Germinal center (tissue), 1 donor: ENCODE results near the gene KLRC3.
"Not testable (repeated sequence)": the region's sequence is repeated elsewhere in the genome, so short reads cannot be mapped to it uniquely, and the experiment has no call there.

Experiments used
- DNase-seq: peaks from one replicate; pipeline ENCODE4 v3.0.0; 2012; ENCODE audit warnings: mixed read lengths, low spot score

Gene KLRC3

DNA sequence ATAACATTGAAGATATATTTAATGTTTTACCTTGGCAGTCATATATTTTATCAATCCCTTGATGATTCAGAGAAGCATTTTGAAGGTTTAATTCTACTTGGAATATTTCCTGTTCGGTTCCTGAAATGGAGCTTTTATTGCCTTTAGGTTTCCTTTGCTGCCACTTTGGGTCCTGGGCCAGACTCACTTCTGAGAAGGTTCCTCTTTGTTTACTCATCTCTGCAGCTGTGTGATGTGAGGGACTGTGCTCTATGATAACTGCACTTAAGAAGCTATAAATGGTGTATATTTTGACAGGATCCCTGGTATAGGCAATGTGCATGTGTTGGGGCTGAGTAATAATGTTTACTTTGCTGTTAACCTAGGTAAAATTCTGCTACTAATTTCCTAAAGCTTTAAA lies at the start of gene KLRC3:
Gene KLRC3, minus strand, starts transcription at position 262 of the 400 bp plus-strand sequence. Its CDS starts 45 bp downstream, at position 217.
- not testable (repeated sequence) for DNase-seq

DNA sequence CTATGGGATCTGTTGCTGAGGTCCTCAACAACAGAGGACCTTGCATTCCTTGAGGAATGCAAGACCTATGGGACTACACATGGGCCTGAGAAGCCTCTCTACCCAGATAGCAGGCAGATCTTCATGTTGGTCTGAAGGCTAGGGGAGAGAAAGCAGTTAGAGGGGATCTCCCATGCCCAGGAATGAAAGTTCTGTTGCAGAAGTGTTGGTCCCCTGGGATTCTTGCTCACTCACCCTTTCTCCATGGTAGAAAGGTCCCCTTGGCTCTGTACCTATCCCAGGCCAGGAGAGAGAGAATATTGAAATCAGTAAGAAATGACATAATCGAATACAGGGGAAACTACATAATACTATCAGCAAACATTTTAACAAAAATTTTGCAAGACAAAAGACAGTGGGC lies 49.3 kb upstream of the KLRC3 start:
- no peak for DNase-seq

GRCh38 chr12:10466311-10466710 lies 45.9 kb upstream of the KLRC3 start:
- no peak for DNase-seq

GRCh38 chr12:10457760-10458159 lies 37.4 kb upstream of the KLRC3 start:
- no peak for DNase-seq

GRCh38 chr12:10456856-10457255 lies 36.5 kb upstream of the KLRC3 start:
- DNase-seq, result no peak

DNA sequence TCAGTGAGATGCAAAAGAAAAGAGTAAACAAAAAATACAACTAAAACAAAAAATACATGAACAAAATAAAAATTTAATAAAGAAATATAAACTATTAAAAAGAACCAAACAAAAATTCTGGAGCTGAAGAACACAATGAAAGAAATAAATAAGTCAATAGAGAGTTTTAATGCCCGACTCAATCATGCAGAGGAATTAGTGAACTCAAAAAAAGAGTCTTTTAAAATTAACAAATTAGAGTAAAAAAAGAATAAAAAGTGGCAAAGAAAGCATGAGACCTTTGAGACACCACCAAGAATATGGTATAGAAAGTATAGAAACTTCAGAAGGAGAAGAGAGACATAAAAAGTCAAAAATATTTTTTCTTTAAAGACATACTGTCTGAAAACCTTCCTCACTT lies 35.4 kb upstream of the KLRC3 start:
- no peak for DNase-seq

- no peak for DNase-seq
Measured at GRCh38 chr12:10454531-10454930, 34.1 kb upstream of the KLRC3 start.

GRCh38 chr12:10453156-10453555 lies 32.8 kb upstream of the KLRC3 start, which contains the start of gene KLRC1:
Gene KLRC1 (minus strand): TSS chr12:10453377. CDS start chr12:10451156, 2,221 bp downstream.
- no peak for DNase-seq

DNA sequence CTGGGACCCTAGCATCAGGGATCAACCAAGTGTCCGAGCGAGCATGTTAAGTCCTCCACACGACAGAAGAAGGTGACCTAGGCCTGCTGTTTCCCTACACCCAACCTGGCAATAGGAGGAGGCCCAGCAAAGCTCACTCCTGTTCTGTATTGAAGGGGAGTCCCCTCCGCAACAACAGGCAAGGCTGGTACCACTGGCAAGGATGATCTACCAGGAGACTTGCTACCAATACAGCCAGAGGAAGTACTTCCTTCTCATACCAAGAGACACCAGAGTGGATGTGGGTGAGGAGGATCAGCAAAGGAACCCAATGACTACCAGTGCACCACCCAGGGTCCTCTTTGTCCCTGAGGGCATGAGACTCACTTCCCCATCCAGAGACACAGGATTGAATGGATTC lies 27.8 kb upstream of the KLRC3 start:
- DNase-seq, result no peak

DNA sequence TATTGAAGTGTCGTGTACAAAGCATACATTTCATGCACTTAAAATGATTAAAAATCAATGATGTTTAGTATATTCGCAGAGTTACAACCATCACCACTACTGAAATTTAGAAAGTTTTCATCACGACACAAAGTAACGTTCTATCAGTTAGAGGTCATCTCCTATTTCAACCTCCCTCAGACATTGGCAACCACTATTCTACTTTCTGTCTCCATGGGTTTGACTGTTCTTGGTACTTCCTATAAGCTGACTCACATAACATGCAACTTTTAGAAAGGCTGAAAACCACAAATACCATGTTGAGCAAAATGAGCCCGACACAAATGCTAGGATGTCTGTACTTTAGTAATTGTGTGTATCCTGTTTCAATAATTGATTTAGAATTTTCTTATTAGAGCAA lies 25.7 kb upstream of the KLRC3 start:
- DNase-seq, result not testable (repeated sequence)

DNA sequence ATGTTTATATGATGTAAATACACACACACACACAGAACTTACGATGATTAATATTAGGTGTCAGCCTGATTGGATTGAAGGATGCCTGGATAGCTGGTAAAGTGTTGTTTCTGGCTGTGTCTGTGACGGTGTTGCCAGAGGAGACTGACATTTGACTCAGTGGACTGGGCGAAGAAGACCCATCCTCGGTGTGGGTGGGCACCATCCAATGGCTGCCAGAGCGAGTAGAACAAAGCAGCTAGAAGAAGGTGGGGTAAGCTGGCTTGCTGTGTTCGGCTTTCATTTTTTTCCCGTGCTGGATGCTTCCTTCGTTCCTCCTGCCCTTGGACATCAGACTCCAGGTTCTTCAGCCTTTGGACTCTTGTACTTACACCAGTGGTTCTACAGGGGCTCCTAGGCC lies 20.7 kb upstream of the KLRC3 start:
- not testable (repeated sequence) for DNase-seq

GRCh38 chr12:10439608-10440274 lies 19.3 kb upstream of the KLRC3 start:
- not testable (repeated sequence) for DNase-seq

DNA sequence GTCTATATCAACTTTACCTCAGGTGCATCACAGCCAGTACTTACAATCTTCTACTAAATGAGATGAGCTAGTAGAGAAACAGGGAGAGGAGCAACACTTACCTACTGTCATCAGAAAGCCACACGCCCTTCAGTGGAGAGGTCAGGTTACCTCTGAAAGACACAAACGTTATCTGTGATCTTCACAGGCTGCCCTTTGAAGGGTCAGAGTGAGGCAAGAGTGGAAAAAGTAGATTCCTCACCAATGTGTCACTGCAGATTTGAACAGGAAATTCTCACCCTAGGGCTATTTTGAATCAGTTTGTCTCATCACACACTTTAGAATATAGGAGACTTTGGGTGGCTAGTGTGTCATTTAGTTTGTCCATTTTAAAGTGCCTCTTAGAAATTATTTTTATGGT lies 17.2 kb upstream of the KLRC3 start:
- DNase-seq, result not testable (repeated sequence)

- not testable (repeated sequence) for DNase-seq
Measured at GRCh38 chr12:10435816-10436215, 15.4 kb upstream of the KLRC3 start, which contains the start of gene KLRC2. Gene KLRC2 (minus strand): TSS chr12:10436010. CDS start chr12:10435986, 24 bp downstream.

- DNase-seq, result not testable (repeated sequence)
Measured at GRCh38 chr12:10430623-10431022, 10.2 kb upstream of the KLRC3 start.

- not testable (repeated sequence) for DNase-seq
Measured at GRCh38 chr12:10425938-10426337, 5.5 kb upstream of the KLRC3 start.

GRCh38 chr12:10424260-10424899 lies 4.0 kb upstream of the KLRC3 start:
- DNase-seq, result not testable (repeated sequence)

GRCh38 chr12:10422159-10422558 lies 1.8 kb upstream of the KLRC3 start:
- DNase-seq, result not testable (repeated sequence)

GRCh38 chr12:10409392-10409791 lies 11.0 kb downstream of the KLRC3 start, which contains the start of gene KLRC4:
Gene KLRC4 (minus strand): TSS chr12:10409757. CDS start chr12:10409575, 182 bp downstream.
- DNase-seq, result no peak

GRCh38 chr12:10408842-10409241 lies 11.6 kb downstream of the KLRC3 start:
- DNase-seq, result no peak

DNA sequence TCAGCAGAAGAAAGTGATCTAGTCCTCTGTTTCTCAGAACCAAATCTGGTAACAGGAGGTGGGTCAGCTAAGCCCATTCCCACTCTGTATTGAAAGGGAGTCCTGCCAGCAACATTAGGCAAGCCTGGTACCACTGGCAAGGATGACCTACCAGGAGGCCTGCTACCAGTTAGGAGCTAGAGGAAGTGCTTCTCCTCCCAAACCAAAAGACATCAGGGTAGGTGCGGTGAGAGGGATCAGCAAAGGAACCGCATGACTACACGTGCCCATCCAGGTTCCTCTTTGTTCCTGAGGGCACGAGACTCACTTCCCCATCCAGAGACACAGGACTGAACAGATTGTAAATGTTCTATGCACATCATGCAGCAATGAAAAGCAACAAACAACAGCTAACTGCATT lies 13.7 kb downstream of the KLRC3 start:
- DNase-seq, result no peak

DNA sequence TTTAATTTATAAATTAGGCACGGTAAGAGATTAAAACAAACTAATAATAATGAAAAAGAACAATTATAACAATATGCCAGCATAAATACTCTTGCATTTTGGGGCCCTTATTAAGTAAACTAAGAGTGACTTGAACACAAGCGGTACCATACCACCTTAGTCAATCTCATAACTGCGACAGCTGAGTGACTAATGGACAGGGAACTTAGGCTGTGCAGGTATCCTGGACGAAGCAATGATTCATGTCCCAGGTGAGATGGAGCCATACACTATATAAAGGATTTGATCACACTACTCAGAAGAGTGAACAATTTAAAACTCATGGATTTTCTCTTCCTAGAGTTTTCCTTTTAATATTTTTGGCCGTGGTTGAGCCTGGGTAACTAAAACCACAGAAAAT lies 15.1 kb downstream of the KLRC3 start:
- DNase-seq, result no peak

DNA sequence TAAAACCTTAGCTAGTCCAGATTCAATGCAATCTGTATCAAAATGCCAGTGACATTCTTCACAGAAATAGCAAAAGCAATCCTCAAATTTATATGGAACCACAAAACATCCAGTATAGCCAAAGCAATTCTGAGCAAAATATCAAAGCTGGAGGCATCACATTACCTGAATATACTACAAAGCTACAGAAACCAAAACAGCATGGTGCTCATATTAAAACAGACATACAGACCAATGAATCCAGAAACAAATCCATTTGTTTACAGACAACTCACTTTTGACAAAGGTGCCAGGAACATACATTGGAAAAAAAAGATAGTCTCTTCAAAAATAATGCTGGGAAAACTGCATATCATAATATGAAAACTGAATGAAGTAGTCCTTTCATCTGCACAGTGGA lies 15.6 kb downstream of the KLRC3 start:
- no peak for DNase-seq
